ENCODE measurements around the gene PIK3C3.

Gene PIK3C3

GRCh38 chr18:42028247-42028832, 73.3 kb downstream of the PIK3C3 start:
- no peak overlapping the region for H3K4me3 ChIP-seq (replicated peaks; ENCODE audit: low read depth, low read length)

GRCh38 chr18:42029092-42029491, 74.1 kb downstream of the PIK3C3 start:
- TF ChIP-seq, protein P1, sequence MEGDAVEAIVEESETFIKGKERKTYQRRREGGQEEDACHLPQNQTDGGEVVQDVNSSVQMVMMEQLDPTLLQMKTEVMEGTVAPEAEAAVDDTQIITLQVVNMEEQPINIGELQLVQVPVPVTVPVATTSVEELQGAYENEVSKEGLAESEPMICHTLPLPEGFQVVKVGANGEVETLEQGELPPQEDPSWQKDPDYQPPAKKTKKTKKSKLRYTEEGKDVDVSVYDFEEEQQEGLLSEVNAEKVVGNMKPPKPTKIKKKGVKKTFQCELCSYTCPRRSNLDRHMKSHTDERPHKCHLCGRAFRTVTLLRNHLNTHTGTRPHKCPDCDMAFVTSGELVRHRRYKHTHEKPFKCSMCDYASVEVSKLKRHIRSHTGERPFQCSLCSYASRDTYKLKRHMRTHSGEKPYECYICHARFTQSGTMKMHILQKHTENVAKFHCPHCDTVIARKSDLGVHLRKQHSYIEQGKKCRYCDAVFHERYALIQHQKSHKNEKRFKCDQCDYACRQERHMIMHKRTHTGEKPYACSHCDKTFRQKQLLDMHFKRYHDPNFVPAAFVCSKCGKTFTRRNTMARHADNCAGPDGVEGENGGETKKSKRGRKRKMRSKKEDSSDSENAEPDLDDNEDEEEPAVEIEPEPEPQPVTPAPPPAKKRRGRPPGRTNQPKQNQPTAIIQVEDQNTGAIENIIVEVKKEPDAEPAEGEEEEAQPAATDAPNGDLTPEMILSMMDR (IDR thresholded peaks at IDR 0.05; ENCODE audit: low read length, missing control alignments) = no peak
- DNase-seq (ENCODE audit: low read depth) = no peak
- no peak overlapping the region for H3K4me3 ChIP-seq (replicated peaks; ENCODE audit: low read depth, low read length)

More at GRCh38 chr18:42028247-42028832, 73.3 kb downstream of the PIK3C3 start:
- TF ChIP-seq, protein P1 (IDR thresholded peaks at IDR 0.05; ENCODE audit: low read length, missing control alignments) = peak; percentile 97
- peak; percentile 59 for DNase-seq (ENCODE audit: low read depth)

DNA sequence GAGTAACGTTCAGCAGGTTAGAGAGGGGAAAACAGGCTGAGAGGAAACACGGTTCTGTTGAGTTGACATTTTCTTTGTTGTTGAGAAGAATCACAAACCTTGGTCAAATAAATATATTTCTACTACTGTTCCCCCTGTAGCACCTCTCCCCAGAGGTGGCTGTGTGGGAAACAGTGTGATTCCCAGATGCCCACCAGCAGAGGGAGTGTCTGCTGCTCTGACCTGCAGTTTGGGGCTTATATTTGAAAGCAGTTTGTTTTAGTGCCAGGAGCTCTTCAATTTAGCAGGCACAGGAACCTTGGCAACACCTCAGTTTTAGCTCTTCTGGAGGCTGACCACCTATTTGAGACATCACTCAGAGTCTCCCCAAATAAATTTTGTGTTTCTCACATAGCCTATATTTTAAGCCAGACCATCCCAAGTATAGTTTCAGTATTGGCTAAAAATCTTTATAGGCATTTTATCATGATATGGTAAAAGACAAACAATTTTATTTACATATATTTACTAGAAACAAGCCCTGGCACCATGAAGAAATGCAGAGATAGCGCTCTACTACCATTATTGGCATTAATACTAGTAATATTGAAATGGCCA, 75.7 kb downstream of the PIK3C3 start:
- DNase-seq (ENCODE audit: low read depth) = peak; percentile 44
- TF ChIP-seq, protein P1 (IDR thresholded peaks at IDR 0.05; ENCODE audit: low read length, missing control alignments) = peak; percentile 85
- H3K4me3 ChIP-seq (replicated peaks; ENCODE audit: low read depth, low read length) = no peak overlapping the region

GRCh38 chr18:42032447-42032846, 77.4 kb downstream of the PIK3C3 start:
- TF ChIP-seq, protein P1 (IDR thresholded peaks at IDR 0.05; ENCODE audit: low read length, missing control alignments) = no peak
- no peak for DNase-seq (ENCODE audit: low read depth)
- H3K4me3 ChIP-seq (replicated peaks; ENCODE audit: low read depth, low read length) = no peak overlapping the region

- no peak overlapping the region for H3K4me3 ChIP-seq (replicated peaks; ENCODE audit: low read depth, low read length)
- no peak for DNase-seq (ENCODE audit: low read depth)
- TF ChIP-seq, protein P1 (IDR thresholded peaks at IDR 0.05; ENCODE audit: low read length, missing control alignments) = no peak
Observed at GRCh38 chr18:42033137-42033810, 78.2 kb downstream of the PIK3C3 start.

GRCh38 chr18:42038936-42039335, 83.9 kb downstream of the PIK3C3 start:
- TF ChIP-seq, protein P1 (IDR thresholded peaks at IDR 0.05; ENCODE audit: low read length, missing control alignments) = no peak
- H3K4me3 ChIP-seq (replicated peaks; ENCODE audit: low read depth, low read length) = no peak overlapping the region
- peak; percentile 91 for DNase-seq (ENCODE audit: low read depth)
